GM12878 (cell line): ENCODE data around the gene DEGS2. TPM values are rescaled to one million over a fixed set of nuclear protein-coding genes. Genes with fewer than 3 reads are reported as not detected.

Experiments used
- ATAC-seq: fragments of 200-7000 bp; cut with Tn5 transposase; 3 replicates; pipeline ENCODE4 v1.9.1; 2020; ENCODE audit warnings: mild to moderate bottlenecking, moderate library complexity
- BruUV-seq: library from RNA; stranded (reverse); fragments of 400-500 nt; replicated peaks from 2 replicates; lab custom pipeline; 2021; lab: Mats Ljungman, UMichigan
- CTCF ChIA-PET: fragments of 300-600 bp; sonication (Branson Sonifier 250); formaldehyde crosslinking; extraction: SDS; loops from one replicate; lab custom pipeline; 2021; ENCODE audit warnings: inconsistent platforms; lab: Yijun Ruan, JAX
- POLR2A ChIA-PET: fragments of 350-600 bp; formaldehyde crosslinking; extraction: SDS; loops from one replicate; lab custom pipeline; 2021; ENCODE audit warnings: inconsistent platforms; lab: Charles Lee
- RAD21 ChIA-PET: fragments of 300-600 bp; sonication (Branson Sonifier 250); formaldehyde crosslinking; loops from one replicate; lab custom pipeline; 2023; ENCODE audit warnings: antibody characterized with exemption; ENCODE audit not compliant: unreplicated experiment; lab: Charles Lee
- SMC1A ChIA-PET: fragments of 300-600 bp; sonication (Branson Sonifier 250); formaldehyde crosslinking; loops from one replicate; lab custom pipeline; 2023; ENCODE audit not compliant: unreplicated experiment, uncharacterized antibody; lab: Charles Lee
- DNase-seq: peaks from one replicate; pipeline ENCODE4 v3.0.0-alpha.2; 2011; ENCODE audit warnings: low read depth, low spot score
- FAIRE-seq: peaks from 3 replicates; lab custom pipeline; 2011; peaks lifted over from hg19 to GRCh38; lab: Jason Lieb, UNC
- H2AFZ ChIP-seq: 2 replicates; pipeline ENCODE4 v1.6.0; 2011; ENCODE audit warnings: low read depth, low read length, control low read depth; ENCODE audit not compliant: control insufficient read depth
- H3K27ac ChIP-seq: 2 replicates; pipeline ENCODE4 v1.5.1; 2011; ENCODE audit warnings: control low read depth; ENCODE audit not compliant: control insufficient read depth, insufficient read depth
- H3K27me3 ChIP-seq, 2 experiments: replicated peaks in 1 of 2; 2 replicates each; pipeline versions ENCODE4 v1.6.0 to v1.6.1; 2011; ENCODE audit warnings: low read length in 1 of 2; ENCODE audit not compliant: control insufficient read depth in 2 of 2, insufficient read depth in 2 of 2
- H3K36me3 ChIP-seq, 2 experiments: 2 replicates each; pipeline ENCODE4 v1.5.1; 2011; ENCODE audit warnings: low read length in 1 of 2; ENCODE audit not compliant: control insufficient read depth in 2 of 2, insufficient read depth in 2 of 2
- H3K4me1 ChIP-seq: 2 replicates; pipeline ENCODE4 v1.6.1; 2011; ENCODE audit warnings: mild to moderate bottlenecking, low read length, moderate library complexity, mixed read lengths; ENCODE audit not compliant: control insufficient read depth, insufficient read depth
- H3K4me2 ChIP-seq: 2 replicates; pipeline ENCODE4 v1.6.0; 2011; ENCODE audit warnings: control low read depth; ENCODE audit not compliant: control insufficient read depth, insufficient read depth
- H3K4me3 ChIP-seq: fragments of 200-600 bp; sonication (generic); 2 replicates; pipeline ENCODE4 v1.5.1; 2016
- H3K79me2 ChIP-seq: 2 replicates; pipeline ENCODE4 v1.6.0; 2011; ENCODE audit warnings: low read length; ENCODE audit not compliant: control insufficient read depth, insufficient read depth
- H3K9ac ChIP-seq: 2 replicates; pipeline ENCODE4 v1.8.0; 2011; ENCODE audit warnings: low read length, control low read depth, mixed read lengths; ENCODE audit not compliant: control insufficient read depth, insufficient read depth
- H3K9me3 ChIP-seq: replicated peaks from 3 replicates; pipeline ENCODE4 v1.5.1; 2011; ENCODE audit warnings: mild to moderate bottlenecking, low read length; ENCODE audit not compliant: control insufficient read depth, insufficient read depth
- H4K20me1 ChIP-seq: 2 replicates; pipeline ENCODE4 v1.6.0; 2011; ENCODE audit not compliant: control insufficient read depth, insufficient read depth
- BCL11A ChIP-seq: IDR thresholded peaks from 2 replicates; pipeline ENCODE4 v1.6.1; 2011; ENCODE audit warnings: low read depth, low read length
- CHD4 ChIP-seq: fragments of 200-600 bp; sonication (generic); IDR thresholded peaks from 2 replicates; pipeline ENCODE4 v1.6.1; 2016; ENCODE audit warnings: mild to moderate bottlenecking
- DPF2 ChIP-seq: fragments of 450-650 bp; IDR thresholded peaks from 2 replicates; pipeline ENCODE4 v1.6.1; 2017; ENCODE audit warnings: mild to moderate bottlenecking
- FOXK2 ChIP-seq: fragments of 450-650 bp; IDR thresholded peaks from 2 replicates; pipeline ENCODE4 v1.6.1; 2017; ENCODE audit warnings: mild to moderate bottlenecking, moderate library complexity
- NR2C2 ChIP-seq: IDR thresholded peaks from 2 replicates; pipeline ENCODE4 v1.6.1; 2011; ENCODE audit warnings: borderline replicate concordance, low read depth; ENCODE audit not compliant: control insufficient read depth, insufficient read length
- RAD21 ChIP-seq: IDR thresholded peaks from 2 replicates; pipeline ENCODE4 v1.6.1; 2011; ENCODE audit warnings: mild to moderate bottlenecking, low read depth, low read length, moderate library complexity; ENCODE audit not compliant: insufficient read depth
- WGBS: methylation state at CpG from one replicate; pipeline ENCODE4 v1.1.6; 2016; ENCODE audit warnings: low lambda C conversion rate; ENCODE audit not compliant: insufficient replicate concordance, insufficient coverage; ENCODE audit errors: missing lambda C conversion rate; 5-methylcytosine and 5-hydroxymethylcytosine counted together
- in situ Hi-C: fragments of 300-500 bp; cut with MboI; formaldehyde crosslinking; loops from 9 replicates; pipeline ENCODE4 v1.14.3; 2018; ENCODE audit warnings: mixed read lengths
- intact Hi-C: fragments of 100-400 bp; cut with micrococcal nuclease; formaldehyde crosslinking; loops from one replicate; pipeline ENCODE4 v1.14.2; 2022; ENCODE audit not compliant: unreplicated experiment
- polyA plus RNA-seq, 11 experiments: library from polyadenylated mRNA; depleted of rRNA in 4 of 11; unstranded in 6 of 11; stranded (reverse) in 5 of 11; fragments of >200 nt; fragmentation: Nextera tagmentation in 4 of 11; fragmentation: Illumina TruSeq in 1 of 11; extraction: Ambion mirVana in 4 of 11; extraction: Trizol in 1 of 11; gene quantifications; 1 replicate in 1 of 11; 2 replicates in 10 of 11; pipeline versions ENCODE4 v1.2.1 to v1.2.3, GENCODE V29; 2011 to 2016; ENCODE audit warnings: inconsistent platforms in 2 of 11, missing spikeins in 2 of 11, low read depth in 1 of 11
- total RNA-seq, 4 experiments: library from RNA; depleted of rRNA in 3 of 4; stranded (reverse); fragments of >200 nt in 3 of 4; fragmentation: Illumina TruSeq in 1 of 4; extraction: Trizol in 1 of 4; gene quantifications; 2 replicates each; pipeline versions ENCODE4 v1.2.1 to v1.2.3, GENCODE V29; 2013 to 2021
- TF ChIP-seq, protein P1 (sequence below): IDR thresholded peaks from 2 replicates; pipeline ENCODE4 v1.6.1; 2011; ENCODE audit warnings: low read depth, mild to moderate bottlenecking, low read length, moderate library complexity, borderline replicate concordance; ENCODE audit errors: extremely low read depth

DEGS2 gene
- total and polyA plus RNA-seq, 10 of the 15 experiments (the other 5 are each of a cell fraction or from before 2014, with no cell fraction given) = 0.01 to 2.5 (median 0.45) TPM; not detected in 1

- Histone ChIP-seq H3K4me3 (no peak overlapping the region), H3K27me3 (no peaks in the 10 kb centered on the region), H3K27ac (no peak overlapping the region), H4K20me1 (no peaks in the 10 kb centered on the region), H3K4me2 (no peak overlapping the region), H3K36me3 (peaks cover 17 to 28% of the 10 kb centered on the region in 2 experiments; a peak in 3 of 4 replicates), H2AFZ (no peak overlapping the region), H3K79me2 (no peaks in the 10 kb centered on the region), H3K9me3 (no peaks in the 10 kb centered on the region), H3K9ac (no peak overlapping the region), H3K4me1 (no peaks in the 10 kb centered on the region)
- TF ChIP-seq FOXK2 (no peak), CHD4 (no peak), DPF2 (no peak), NR2C2 (no peak), RAD21 (no peak), BCL11A (no peak)
- TF ChIP-seq, protein P1, sequence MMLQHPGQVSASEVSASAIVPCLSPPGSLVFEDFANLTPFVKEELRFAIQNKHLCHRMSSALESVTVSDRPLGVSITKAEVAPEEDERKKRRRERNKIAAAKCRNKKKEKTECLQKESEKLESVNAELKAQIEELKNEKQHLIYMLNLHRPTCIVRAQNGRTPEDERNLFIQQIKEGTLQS = no peak
- ATAC-seq (no peak), FAIRE-seq (no peak), DNase-seq (no peak)
- ChIA-PET CTCF (interaction anchor here (1.2 kb wide), 1 partner anchor 73 kb away, joined by 4 read pairs; no protein-coding TSS in a partner anchor), RAD21 (no interaction called here), SMC1A (interaction anchor here (0.5 kb wide), 1 partner anchor 72 kb away, joined by 3 read pairs; no protein-coding TSS in a partner anchor), POLR2A (no interaction called here)
- in situ Hi-C loops (no loop called here), intact Hi-C loops (no loop called here)
- 92% methylated on average over 17 of the region's 18 CpGs for WGBS
- no TSS peak for BruUV-seq
Observed at GRCh38 chr14:100120522-100121269, 38.7 kb downstream of the DEGS2 start.
